Measurements from ENCODE around the gene GSK3A.

The GSK3A gene
- total RNA-seq: 13.6 to 20.8 (median 15.8) reads per million in 4 experiments

DNA sequence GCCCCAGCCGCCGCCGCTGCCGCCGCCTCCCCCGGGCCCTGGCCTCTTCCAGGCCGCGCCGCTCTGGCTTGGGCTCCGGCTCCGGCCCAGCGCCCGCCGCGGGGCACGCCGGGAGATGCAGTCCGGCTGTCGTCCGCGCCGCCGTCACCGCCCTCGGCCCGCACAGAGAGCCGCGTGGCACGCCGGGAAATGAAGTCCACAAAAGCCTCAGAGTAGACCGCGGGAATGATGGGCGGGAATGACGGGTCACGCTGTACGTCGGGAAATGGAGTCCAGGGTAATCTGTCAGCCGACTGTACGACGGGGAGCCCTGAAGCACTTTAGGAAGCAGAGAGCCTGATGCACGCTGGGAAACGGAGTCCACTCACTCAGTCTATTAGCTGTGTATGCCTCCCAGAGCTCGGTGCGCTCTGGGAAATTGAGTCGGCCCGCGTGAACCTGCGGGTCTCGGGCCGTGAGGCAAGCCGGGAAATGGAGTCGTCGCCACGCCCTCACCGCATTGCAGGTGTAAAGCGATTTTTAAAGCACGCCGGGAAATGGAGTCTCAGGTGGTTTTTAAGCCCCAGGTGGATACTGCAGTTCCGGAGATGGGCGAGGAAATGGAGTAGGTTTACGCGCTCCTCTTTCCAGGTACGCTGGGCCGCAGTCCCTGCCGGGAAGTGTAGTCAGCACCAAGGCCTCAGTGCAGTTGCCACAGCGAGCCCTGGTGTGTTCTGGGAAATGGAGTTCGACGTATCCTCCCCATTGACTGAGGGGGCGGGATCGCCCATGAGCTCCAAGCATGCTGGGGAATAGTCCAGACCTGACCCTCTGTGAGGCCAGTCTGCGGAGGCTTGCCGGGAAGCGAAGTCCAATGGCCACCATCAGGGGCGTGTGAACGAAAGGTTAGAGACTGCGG lies at the start of gene GSK3A:
Gene GSK3A, minus strand, starts transcription at position 91 of the 898 bp plus-strand sequence. CDS start 137 bp downstream, outside the sequence.
- DNase-seq: peak; percentile 98

- no peak for DNase-seq
Measured at GRCh38 chr19:42291435-42291810, 49.0 kb upstream of the GSK3A start.

DNA sequence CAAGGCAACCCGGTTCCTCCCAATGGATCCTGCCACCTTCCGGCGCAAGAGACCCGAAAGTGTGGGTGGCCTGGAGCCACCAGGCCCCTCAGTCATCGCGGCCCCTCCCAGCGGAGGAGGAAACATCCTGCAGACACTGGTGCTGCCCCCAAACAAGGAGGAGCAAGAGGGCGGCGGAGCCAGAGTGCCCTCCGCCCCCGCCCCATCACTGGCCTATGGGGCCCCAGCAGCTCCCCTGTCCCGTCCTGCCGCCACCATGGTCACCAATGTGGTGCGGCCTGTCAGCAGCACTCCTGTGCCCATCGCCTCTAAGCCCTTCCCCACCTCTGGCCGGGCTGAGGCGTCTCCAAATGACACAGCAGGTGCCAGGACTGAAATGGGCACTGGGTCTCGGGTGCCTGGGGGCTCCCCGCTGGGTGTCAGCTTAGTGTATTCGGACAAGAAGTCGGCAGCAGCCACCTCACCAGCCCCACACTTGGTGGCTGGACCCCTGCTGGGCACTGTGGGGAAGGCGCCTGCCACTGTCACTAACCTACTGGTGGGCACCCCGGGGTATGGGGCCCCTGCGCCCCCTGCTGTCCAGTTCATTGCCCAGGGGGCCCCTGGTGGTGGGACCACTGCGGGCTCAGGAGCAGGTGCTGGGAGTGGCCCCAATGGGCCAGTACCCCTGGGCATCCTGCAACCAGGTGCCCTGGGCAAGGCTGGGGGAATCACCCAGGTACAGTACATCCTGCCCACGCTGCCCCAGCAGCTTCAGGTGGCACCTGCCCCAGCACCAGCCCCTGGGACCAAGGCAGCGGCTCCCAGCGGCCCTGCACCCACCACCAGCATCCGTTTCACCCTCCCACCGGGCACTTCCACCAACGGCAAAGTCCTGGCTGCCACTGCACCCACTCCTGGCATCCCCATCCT lies 48.4 kb upstream of the GSK3A start:
- peak; percentile 64 for DNase-seq

DNA sequence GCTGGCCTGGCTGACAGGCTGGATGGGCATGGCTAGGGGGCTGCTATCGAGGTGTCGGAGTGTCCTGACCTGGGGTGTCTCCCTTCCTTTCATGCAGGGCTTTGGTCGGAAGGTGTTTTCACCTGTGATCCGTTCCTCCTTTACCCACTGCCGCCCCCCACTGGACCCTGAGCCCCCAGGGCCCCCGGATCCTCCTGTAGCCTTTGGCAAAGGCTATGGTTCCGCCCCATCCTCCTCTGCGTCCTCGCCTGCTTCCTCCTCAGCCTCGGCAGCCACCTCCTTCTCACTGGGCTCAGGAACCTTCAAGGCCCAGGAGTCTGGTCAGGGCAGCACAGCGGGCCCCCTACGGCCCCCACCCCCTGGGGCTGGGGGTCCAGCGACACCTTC lies 47.7 kb upstream of the GSK3A start:
- no peak for DNase-seq

DNA sequence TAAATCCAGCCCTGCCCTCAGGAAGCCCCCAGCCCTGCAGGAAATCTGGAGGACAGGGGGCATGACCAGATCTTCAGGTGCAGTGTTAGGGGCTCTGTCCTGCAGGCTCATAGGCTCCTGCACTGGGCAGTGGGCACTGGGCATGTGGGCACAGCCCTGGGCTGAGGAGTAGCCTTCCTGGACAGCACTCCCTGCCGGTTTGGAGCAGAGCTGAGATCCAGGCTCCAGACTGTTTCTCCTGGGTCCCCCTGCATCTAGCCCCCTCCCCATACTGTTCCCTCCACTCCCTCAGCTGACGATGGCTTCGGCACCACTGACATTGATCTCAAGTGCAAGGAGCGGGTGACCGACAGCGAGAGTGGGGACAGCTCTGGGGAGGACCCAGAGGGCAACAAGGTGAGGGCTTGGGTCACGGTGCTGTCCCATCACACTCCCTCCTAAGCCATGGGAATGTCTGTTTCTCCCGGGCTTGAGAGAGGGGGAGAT lies 47.2 kb upstream of the GSK3A start:
- DNase-seq: no peak

GRCh38 chr19:42288881-42289555 lies 46.6 kb upstream of the GSK3A start:
- DNase-seq: no peak

GRCh38 chr19:42288387-42288786 lies 46.0 kb upstream of the GSK3A start:
- no peak for DNase-seq

GRCh38 chr19:42287827-42288107 lies 45.4 kb upstream of the GSK3A start:
- no peak for DNase-seq

- no peak for DNase-seq
Measured at GRCh38 chr19:42287017-42287826, 44.8 kb upstream of the GSK3A start.

DNA sequence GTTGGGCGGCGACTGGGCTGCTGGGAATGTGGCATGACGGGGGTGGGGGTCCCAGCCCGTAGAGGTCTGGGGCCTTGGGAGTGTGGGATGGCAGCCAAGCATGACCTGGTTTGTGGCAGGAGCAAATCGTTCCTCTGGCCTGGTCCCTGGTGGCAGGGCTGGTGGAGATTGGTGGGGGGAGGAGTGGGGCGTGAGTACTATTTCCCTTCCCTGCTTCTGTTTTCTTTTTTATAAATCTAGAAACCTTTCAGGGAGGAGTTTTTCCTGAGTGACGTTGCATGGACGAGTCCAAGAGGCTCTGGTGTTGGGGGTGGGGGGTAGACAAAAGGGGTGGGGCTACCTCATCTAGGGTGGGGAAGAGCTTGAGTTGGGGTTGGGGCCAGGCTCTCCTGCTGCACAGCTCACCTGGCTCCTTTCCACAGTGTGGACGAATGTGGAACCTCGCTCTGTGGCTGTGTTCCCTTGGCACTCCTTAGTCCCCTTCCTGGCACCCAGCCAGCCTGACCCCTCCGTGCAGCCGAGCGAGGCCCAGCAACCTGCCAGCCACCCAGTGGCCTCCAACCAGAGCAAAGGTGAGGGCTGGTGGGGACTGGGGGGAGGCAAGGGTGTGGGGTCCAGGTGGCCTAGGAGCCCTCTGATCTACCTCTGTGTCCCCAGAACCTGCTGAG lies 44.1 kb upstream of the GSK3A start:
- DNase-seq: no peak

DNA sequence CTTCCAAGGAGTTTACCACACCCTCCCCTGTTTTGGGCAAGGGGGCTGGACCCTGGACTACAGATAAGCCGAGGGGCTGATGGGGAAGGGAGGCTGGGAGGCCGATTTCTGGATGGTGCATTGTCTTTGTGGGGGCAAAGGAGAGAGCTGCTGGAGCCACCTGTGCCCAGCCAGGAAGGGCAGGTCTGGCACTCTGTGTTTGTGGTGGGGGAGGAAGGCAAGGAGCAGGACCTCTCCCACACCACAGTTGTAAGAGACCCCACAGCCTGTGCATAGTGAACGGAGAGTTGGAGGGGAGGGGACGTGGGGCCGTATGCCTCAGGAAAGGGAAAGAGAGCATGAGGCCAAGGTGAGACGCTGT lies 43.6 kb upstream of the GSK3A start:
- DNase-seq: no peak

DNA sequence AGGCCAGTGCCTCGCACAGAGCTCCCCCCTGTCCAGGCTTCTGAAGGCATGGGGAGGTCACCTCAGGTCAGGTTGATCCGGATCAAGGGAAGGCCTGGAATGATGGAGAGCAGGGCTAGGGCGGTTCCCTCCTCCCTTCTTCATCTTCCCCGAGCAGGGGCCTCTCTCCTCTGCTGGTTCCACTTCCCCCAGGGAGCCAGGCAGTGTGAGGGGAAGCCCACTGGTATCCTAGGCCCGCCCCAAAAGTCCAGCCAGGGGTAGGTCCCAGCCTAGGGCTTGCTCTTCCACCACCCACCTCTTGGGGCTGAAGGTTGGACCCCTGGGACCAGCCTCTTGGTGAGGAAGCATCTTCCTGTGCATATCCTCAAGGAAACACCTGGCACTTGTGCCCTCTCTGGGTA lies 43.1 kb upstream of the GSK3A start:
- DNase-seq: no peak

GRCh38 chr19:42284591-42285341 lies 42.4 kb upstream of the GSK3A start:
- DNase-seq: no peak

DNA sequence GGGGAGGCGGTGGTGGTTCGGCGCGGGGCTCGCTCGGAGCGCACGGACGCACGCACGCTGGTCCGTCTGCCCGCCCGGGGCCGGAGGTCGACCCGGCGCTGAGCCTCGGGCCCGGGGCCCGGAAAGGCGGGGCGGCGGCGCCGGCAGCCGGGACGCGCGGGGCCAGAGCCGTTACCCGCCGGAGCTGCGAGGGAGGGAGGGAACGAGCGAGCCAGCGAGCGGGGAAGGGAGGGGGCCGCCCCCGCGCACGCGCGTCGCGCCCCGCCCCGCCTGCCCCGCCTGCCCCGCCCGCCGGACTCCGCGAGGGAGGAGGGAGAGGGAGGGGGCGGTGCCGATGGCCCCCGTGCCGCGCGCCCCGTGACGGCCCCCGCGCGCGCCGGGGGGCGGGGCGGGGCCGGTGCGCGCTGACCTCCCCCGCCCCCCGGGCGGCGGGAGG lies 41.7 kb upstream of the GSK3A start:
- peak; percentile 72 for DNase-seq

DNA sequence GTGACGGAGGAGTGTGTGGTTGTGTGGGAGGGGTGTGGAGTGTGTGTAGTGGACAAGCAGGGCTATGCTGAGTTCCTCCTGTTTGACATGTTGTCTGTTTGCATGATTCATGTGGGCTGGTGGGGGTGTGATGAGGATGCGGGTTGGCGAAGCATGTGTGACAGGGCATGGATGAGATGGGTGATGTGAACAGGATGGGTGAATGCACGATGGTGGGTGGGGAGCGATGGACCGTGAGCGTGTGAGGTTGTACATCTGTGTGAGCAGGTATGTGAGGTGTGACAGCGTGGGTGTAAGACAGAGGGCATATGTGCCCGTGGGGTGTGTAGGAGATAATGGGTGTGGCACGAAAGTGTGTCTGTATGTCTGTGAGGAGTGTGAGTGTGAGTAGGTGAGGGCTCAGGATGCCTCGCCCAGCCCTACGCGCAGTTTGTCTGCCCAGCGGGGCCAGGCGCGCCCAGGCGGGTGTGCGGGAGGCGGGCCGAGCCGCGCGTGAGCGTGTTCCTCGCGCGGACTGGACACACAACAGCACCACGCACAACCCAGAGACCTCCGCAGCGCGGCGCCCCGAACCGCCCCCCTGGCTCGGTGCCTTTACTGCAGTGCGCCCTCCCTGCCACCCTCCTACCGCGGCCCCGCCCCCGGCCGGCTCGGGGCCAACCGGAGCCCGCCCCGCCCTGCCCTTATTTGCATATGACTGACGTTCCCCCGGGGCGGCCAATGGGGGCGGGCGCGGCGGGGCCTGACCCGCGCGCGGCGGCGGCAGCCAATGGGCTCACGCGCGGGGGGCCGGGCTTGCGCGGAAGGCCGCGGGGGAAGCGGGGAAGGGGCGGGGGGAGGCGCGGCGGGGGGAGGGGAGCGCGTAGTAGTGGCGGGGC lies 41.0 kb upstream of the GSK3A start:
- peak; percentile 95 for DNase-seq

DNA sequence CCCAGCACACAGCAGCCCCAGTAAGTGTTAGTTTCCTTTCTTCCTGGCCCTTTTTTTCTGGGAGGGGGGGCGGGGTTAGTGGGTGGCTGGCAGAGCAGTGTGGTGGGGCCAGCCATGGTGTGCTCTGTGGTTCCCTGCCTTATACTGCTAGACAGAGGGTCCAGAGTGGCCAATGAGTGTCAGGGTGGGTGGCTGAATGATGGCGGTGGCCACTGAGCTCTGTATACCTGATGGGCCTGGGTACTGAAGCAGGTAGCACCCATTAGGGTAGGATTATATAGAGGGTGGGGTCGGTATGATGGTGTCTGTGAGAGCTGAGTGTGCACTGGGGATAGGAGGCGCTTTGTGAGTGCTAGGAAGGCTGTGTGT lies 40.4 kb upstream of the GSK3A start:
- no peak for DNase-seq

DNA sequence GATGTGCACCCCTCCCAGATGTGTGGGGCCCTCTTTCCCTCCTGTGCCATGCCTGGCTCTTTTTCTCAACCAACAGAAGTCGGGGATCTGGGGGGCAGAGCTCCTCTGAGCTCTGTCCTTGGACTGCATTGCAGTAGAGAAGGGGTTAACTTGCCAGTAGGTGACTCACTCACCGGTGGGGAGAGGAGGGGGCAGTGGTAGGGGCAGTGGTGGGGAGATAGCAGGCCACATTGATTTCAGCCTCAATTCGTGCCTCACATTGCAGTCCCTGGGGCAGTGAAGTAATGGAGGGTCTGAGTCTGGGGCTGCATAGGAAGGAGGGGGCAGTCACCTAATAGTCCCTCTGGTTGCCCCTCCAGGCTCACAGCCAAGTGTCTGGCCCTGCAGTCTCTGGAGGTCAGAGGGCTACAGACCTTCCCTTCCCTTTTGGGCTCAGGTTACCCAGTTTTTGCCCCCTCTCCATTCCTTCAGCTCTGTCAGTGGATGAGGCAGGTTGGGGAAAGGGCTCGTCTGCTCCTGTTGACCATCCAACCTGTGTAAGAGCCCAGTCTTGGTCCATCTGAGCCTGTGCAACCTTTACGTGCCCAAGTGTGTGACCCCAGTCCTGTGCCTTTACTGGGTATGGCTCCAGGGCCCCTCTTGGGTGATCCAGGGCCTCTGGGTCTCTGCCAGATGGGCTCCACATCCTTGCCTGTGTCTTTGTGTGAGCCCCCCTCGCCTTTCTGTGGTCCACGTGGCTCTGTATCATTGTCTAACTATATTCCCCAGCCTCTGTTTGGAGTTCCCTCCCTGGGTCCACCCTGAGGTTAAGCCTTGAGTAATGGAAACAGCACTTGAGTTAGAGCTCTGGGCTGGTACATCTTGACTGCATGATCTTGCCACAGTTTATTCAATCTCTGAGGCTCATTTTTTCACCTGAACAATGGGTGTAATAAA lies 39.7 kb upstream of the GSK3A start:
- no peak for DNase-seq

GRCh38 chr19:42281146-42281826 lies 38.9 kb upstream of the GSK3A start:
- DNase-seq: no peak
